ENCODE data around the gene IL27RA.
"Not testable (repeated sequence)": the region's sequence is repeated elsewhere in the genome, so short reads cannot be mapped to it uniquely, and the experiment has no call there.

The IL27RA gene

GRCh38 chr19:14019100-14019499 is 12.5 kb upstream of the IL27RA start:
- DNase-seq = no peak
- no peak overlapping the region for H2BK12ac ChIP-seq (ENCODE audit: low read length)
- peaks cover 2% of the 10 kb centered on the region for H3K79me1 ChIP-seq (ENCODE audit: low read length)
- no peak overlapping the region for H4K8ac ChIP-seq (ENCODE audit: low read depth, low read length)
- H3K79me2 ChIP-seq (ENCODE audit: control insufficient read depth, insufficient read depth, low read length, poor library complexity) = no peaks in the 10 kb centered on the region
- no peak overlapping the region for H3K4ac ChIP-seq (ENCODE audit: low read depth, low read length)
- H3K18ac ChIP-seq (ENCODE audit: low read length) = no peak overlapping the region
- H3K4me1 ChIP-seq (ENCODE audit: control insufficient read depth in 1 of 2, insufficient read depth in 2 of 2, low read length in 2 of 2) = peaks cover 0 to 2% of the 10 kb centered on the region in 2 experiments
- H3K23ac ChIP-seq (ENCODE audit: low read length) = no peak overlapping the region
- H2BK120ac ChIP-seq (ENCODE audit: insufficient read depth, low read length, poor library complexity) = no peak overlapping the region
- H3K27me3 ChIP-seq (ENCODE audit: insufficient read depth, low read length) = no peaks in the 10 kb centered on the region
- no peak overlapping the region for H3K14ac ChIP-seq (ENCODE audit: low read length)
- H3K36me3 ChIP-seq (ENCODE audit: control insufficient read depth in 1 of 2, insufficient read depth in 2 of 2, low read length in 2 of 2) = no peaks in the 10 kb centered on the region
- no peak overlapping the region for H3K9ac ChIP-seq (ENCODE audit: low read length)
- no peak overlapping the region for H4K91ac ChIP-seq (ENCODE audit: low read depth, low read length)
- H2AFZ ChIP-seq (ENCODE audit: insufficient read depth, low read length, poor library complexity) = no peak overlapping the region
- no peaks in the 10 kb centered on the region for H3K9me3 ChIP-seq (ENCODE audit: insufficient read depth, low read depth, low read length)
- H3K4me3 ChIP-seq (ENCODE audit: low read depth, low read length) = no peak overlapping the region
- no peak overlapping the region for H3K27ac ChIP-seq (ENCODE audit: low read depth, low read length)
- H2AK5ac ChIP-seq (ENCODE audit: low read length) = no peak overlapping the region
- H3K4me2 ChIP-seq (ENCODE audit: low read length) = no peak overlapping the region
- no peak overlapping the region for H4K12ac ChIP-seq (ENCODE audit: low read depth, low read length)
- WGBS (ENCODE audit: extremely low coverage, insufficient coverage, insufficient read length) = no CpG with 5 or more reads among the region's 6 CpGs
- no peak overlapping the region for H2BK5ac ChIP-seq (ENCODE audit: low read depth, low read length, poor library complexity)

- not testable (repeated sequence) for H3K4me2 ChIP-seq (ENCODE audit: low read length); H3K18ac ChIP-seq (ENCODE audit: low read length); H3K79me2 ChIP-seq (ENCODE audit: control insufficient read depth, insufficient read depth, low read length, poor library complexity); H3K27ac ChIP-seq (ENCODE audit: low read depth, low read length); H3K36me3 ChIP-seq (ENCODE audit: control insufficient read depth in 1 of 2, insufficient read depth in 2 of 2, low read length in 2 of 2); H3K27me3 ChIP-seq (ENCODE audit: insufficient read depth, low read length); H2BK120ac ChIP-seq (ENCODE audit: insufficient read depth, low read length, poor library complexity); H2AK5ac ChIP-seq (ENCODE audit: low read length); H3K9me3 ChIP-seq (ENCODE audit: insufficient read depth, low read depth, low read length); H3K23ac ChIP-seq (ENCODE audit: low read length); H3K4me1 ChIP-seq (ENCODE audit: control insufficient read depth in 1 of 2, insufficient read depth in 2 of 2, low read length in 2 of 2); H4K12ac ChIP-seq (ENCODE audit: low read depth, low read length); H4K91ac ChIP-seq (ENCODE audit: low read depth, low read length); H3K79me1 ChIP-seq (ENCODE audit: low read length); H3K14ac ChIP-seq (ENCODE audit: low read length); H2AFZ ChIP-seq (ENCODE audit: insufficient read depth, low read length, poor library complexity); H3K4me3 ChIP-seq (ENCODE audit: low read depth, low read length); H2BK5ac ChIP-seq (ENCODE audit: low read depth, low read length, poor library complexity); H2BK12ac ChIP-seq (ENCODE audit: low read length); DNase-seq; H4K8ac ChIP-seq (ENCODE audit: low read depth, low read length); H3K9ac ChIP-seq (ENCODE audit: low read length); H3K4ac ChIP-seq (ENCODE audit: low read depth, low read length)
- WGBS (ENCODE audit: extremely low coverage, insufficient coverage, insufficient read length) = no CpG with 5 or more reads among the region's 3 CpGs
Observed at GRCh38 chr19:14019739-14020138, 11.8 kb upstream of the IL27RA start.

- no peak overlapping the region for H3K14ac ChIP-seq (ENCODE audit: low read length)
- H3K27ac ChIP-seq (ENCODE audit: low read depth, low read length) = no peak overlapping the region
- H3K36me3 ChIP-seq (ENCODE audit: control insufficient read depth in 1 of 2, insufficient read depth in 2 of 2, low read length in 2 of 2) = no peaks in the 10 kb centered on the region
- H3K23ac ChIP-seq (ENCODE audit: low read length) = no peak overlapping the region
- no peaks in the 10 kb centered on the region for H3K27me3 ChIP-seq (ENCODE audit: insufficient read depth, low read length)
- H4K91ac ChIP-seq (ENCODE audit: low read depth, low read length) = no peak overlapping the region
- no peaks in the 10 kb centered on the region for H3K9me3 ChIP-seq (ENCODE audit: insufficient read depth, low read depth, low read length)
- no peak overlapping the region for H2BK120ac ChIP-seq (ENCODE audit: insufficient read depth, low read length, poor library complexity)
- no peak overlapping the region for H3K4me3 ChIP-seq (ENCODE audit: low read depth, low read length)
- no peak overlapping the region for H2BK5ac ChIP-seq (ENCODE audit: low read depth, low read length, poor library complexity)
- H4K12ac ChIP-seq (ENCODE audit: low read depth, low read length) = no peak overlapping the region
- no peak overlapping the region for H2AK5ac ChIP-seq (ENCODE audit: low read length)
- no CpG with 5 or more reads among the region's 5 CpGs for WGBS (ENCODE audit: extremely low coverage, insufficient coverage, insufficient read length)
- H3K18ac ChIP-seq (ENCODE audit: low read length) = no peak overlapping the region
- H3K4ac ChIP-seq (ENCODE audit: low read depth, low read length) = no peak overlapping the region
- peaks cover 2% of the 10 kb centered on the region for H3K79me1 ChIP-seq (ENCODE audit: low read length)
- H3K4me1 ChIP-seq (ENCODE audit: control insufficient read depth in 1 of 2, insufficient read depth in 2 of 2, low read length in 2 of 2) = peaks cover 0 to 2% of the 10 kb centered on the region in 2 experiments
- no peak overlapping the region for H4K8ac ChIP-seq (ENCODE audit: low read depth, low read length)
- DNase-seq = no peak
- no peak overlapping the region for H3K9ac ChIP-seq (ENCODE audit: low read length)
- H3K79me2 ChIP-seq (ENCODE audit: control insufficient read depth, insufficient read depth, low read length, poor library complexity) = no peaks in the 10 kb centered on the region
- H2BK12ac ChIP-seq (ENCODE audit: low read length) = no peak overlapping the region
- no peak overlapping the region for H3K4me2 ChIP-seq (ENCODE audit: low read length)
- H2AFZ ChIP-seq (ENCODE audit: insufficient read depth, low read length, poor library complexity) = no peak overlapping the region
Observed at GRCh38 chr19:14021474-14021873, 10.1 kb upstream of the IL27RA start.

- H2AK5ac ChIP-seq (ENCODE audit: low read length) = no peak overlapping the region
- no peak overlapping the region for H3K18ac ChIP-seq (ENCODE audit: low read length)
- no peak overlapping the region for H3K27ac ChIP-seq (ENCODE audit: low read depth, low read length)
- no peak overlapping the region for H3K14ac ChIP-seq (ENCODE audit: low read length)
- H3K9ac ChIP-seq (ENCODE audit: low read length) = no peak overlapping the region
- H3K27me3 ChIP-seq (ENCODE audit: insufficient read depth, low read length) = no peaks in the 10 kb centered on the region
- no CpG with 5 or more reads among the region's 4 CpGs for WGBS (ENCODE audit: extremely low coverage, insufficient coverage, insufficient read length)
- no peaks in the 10 kb centered on the region for H3K79me2 ChIP-seq (ENCODE audit: control insufficient read depth, insufficient read depth, low read length, poor library complexity)
- no peaks in the 10 kb centered on the region for H3K9me3 ChIP-seq (ENCODE audit: insufficient read depth, low read depth, low read length)
- H2AFZ ChIP-seq (ENCODE audit: insufficient read depth, low read length, poor library complexity) = no peak overlapping the region
- no peak overlapping the region for H2BK120ac ChIP-seq (ENCODE audit: insufficient read depth, low read length, poor library complexity)
- no peak overlapping the region for H3K23ac ChIP-seq (ENCODE audit: low read length)
- H3K79me1 ChIP-seq (ENCODE audit: low read length) = peaks cover 2% of the 10 kb centered on the region
- no peak overlapping the region for H4K8ac ChIP-seq (ENCODE audit: low read depth, low read length)
- H3K4me3 ChIP-seq (ENCODE audit: low read depth, low read length) = no peak overlapping the region
- H2BK12ac ChIP-seq (ENCODE audit: low read length) = peak overlapping the region; percentile 30
- no peaks in the 10 kb centered on the region for H3K36me3 ChIP-seq (ENCODE audit: control insufficient read depth in 1 of 2, insufficient read depth in 2 of 2, low read length in 2 of 2)
- peak; percentile 58 to 84 for DNase-seq
- H2BK5ac ChIP-seq (ENCODE audit: low read depth, low read length, poor library complexity) = no peak overlapping the region
- H3K4me1 ChIP-seq (ENCODE audit: control insufficient read depth in 1 of 2, insufficient read depth in 2 of 2, low read length in 2 of 2) = peaks cover 0 to 2% of the 10 kb centered on the region in 2 experiments
- no peak overlapping the region for H4K12ac ChIP-seq (ENCODE audit: low read depth, low read length)
- no peak overlapping the region for H3K4ac ChIP-seq (ENCODE audit: low read depth, low read length)
- no peak overlapping the region for H3K4me2 ChIP-seq (ENCODE audit: low read length)
- no peak overlapping the region for H4K91ac ChIP-seq (ENCODE audit: low read depth, low read length)
Observed at GRCh38 chr19:14022469-14022868, 9.1 kb upstream of the IL27RA start.
